Stimulated activated CD8-positive, alpha-beta memory T cell treated with anti-CD3 and anti-CD28 coated beads, Interleukin-15, amount 100 ng/mL, for 1 hour (primary cell): ENCODE results near the gene NFU1.
A peak's percentile ranks its signal among the peaks of the same experiment; 100 is the strongest.
"Not testable (repeated sequence)": the region's sequence is repeated elsewhere in the genome, so short reads cannot be mapped to it uniquely, and the experiment has no call there.

Source experiments
- DNase-seq: peaks from one replicate; pipeline ENCODE4 v3.0.0-alpha.2; 2020; ENCODE audit warnings: low read depth

NFU1 gene

GRCh38 chr2:69387770-69388481 is 49.3 kb downstream of the NFU1 start:
- DNase-seq = no peak

- DNase-seq = peak; percentile 80
These were observed 50.2 kb downstream of the NFU1 start, which contains the start of gene GFPT1 for GRCh38 chr2:69386789-69387734. TSS of gene GFPT1 (minus strand) at chr2:69387227. CDS start at chr2:69387071, 156 bp downstream.

GRCh38 chr2:69386360-69386759 is 50.9 kb downstream of the NFU1 start:
- DNase-seq = no peak

- DNase-seq = no peak
These were observed 51.6 kb downstream of the NFU1 start for GRCh38 chr2:69385443-69386151.

GRCh38 chr2:69384618-69385081 is 52.6 kb downstream of the NFU1 start:
- no peak for DNase-seq

- DNase-seq = no peak
These were observed 53.9 kb downstream of the NFU1 start for GRCh38 chr2:69383176-69383812.

GRCh38 chr2:69382547-69382946 is 54.7 kb downstream of the NFU1 start:
- DNase-seq = no peak

- DNase-seq = no peak
These were observed 55.9 kb downstream of the NFU1 start for GRCh38 chr2:69381337-69381737.

GRCh38 chr2:69380072-69380917 is 56.9 kb downstream of the NFU1 start:
- no peak for DNase-seq

- no peak for DNase-seq
These were observed 60.8 kb downstream of the NFU1 start for GRCh38 chr2:69376403-69376802.

- DNase-seq = no peak
These were observed 61.5 kb downstream of the NFU1 start for GRCh38 chr2:69375494-69376353.

- no peak for DNase-seq
These were observed 64.5 kb downstream of the NFU1 start for GRCh38 chr2:69372767-69373166.

- DNase-seq = no peak
These were observed 67.4 kb downstream of the NFU1 start for GRCh38 chr2:69369802-69370201.

GRCh38 chr2:69368588-69368987 is 68.6 kb downstream of the NFU1 start:
- DNase-seq = no peak

- DNase-seq = no peak
These were observed 77.9 kb downstream of the NFU1 start for GRCh38 chr2:69359371-69359770.

- no peak for DNase-seq
These were observed 78.3 kb downstream of the NFU1 start for GRCh38 chr2:69358914-69359313.

- no peak for DNase-seq
These were observed 80.8 kb downstream of the NFU1 start for GRCh38 chr2:69356471-69356870.

GRCh38 chr2:69354976-69355375 is 82.3 kb downstream of the NFU1 start:
- not testable (repeated sequence) for DNase-seq

- DNase-seq = no peak
These were observed 83.9 kb downstream of the NFU1 start for GRCh38 chr2:69353360-69353759.

GRCh38 chr2:69348781-69349180 is 88.5 kb downstream of the NFU1 start:
- no peak for DNase-seq
